Upper lobe of right lung (tissue), 1 donor: Measurements from ENCODE around the gene IL21R. TPM values are rescaled to one million over a fixed set of nuclear protein-coding genes. Genes with fewer than 3 reads are reported as not detected.

Experiments
- ATAC-seq: fragments of 200-7000 bp; cut with Tn5 transposase; one replicate; pipeline ENCODE4 v1.9.1; 2020; ENCODE audit warnings: mild to moderate bottlenecking, moderate library complexity
- DNase-seq: peaks from one replicate; pipeline ENCODE4 v3.0.0-alpha.2; 2020
- H3K27ac ChIP-seq: fragments of 200-600 bp; one replicate; pipeline ENCODE4 v1.8.0; 2022
- H3K27me3 ChIP-seq: fragments of 200-600 bp; one replicate; pipeline ENCODE4 v1.8.0; 2022; ENCODE audit warnings: mild to moderate bottlenecking
- H3K36me3 ChIP-seq: fragments of 200-600 bp; one replicate; pipeline ENCODE4 v1.8.0; 2022
- H3K4me1 ChIP-seq: fragments of 200-600 bp; one replicate; pipeline ENCODE4 v1.8.0; 2022
- H3K4me3 ChIP-seq: fragments of 200-600 bp; one replicate; pipeline ENCODE4 v1.8.0; 2022; ENCODE audit warnings: mild to moderate bottlenecking
- H3K9me3 ChIP-seq: fragments of 200-600 bp; one replicate; pipeline ENCODE4 v1.8.0; 2022
- CTCF ChIP-seq: fragments of 200-600 bp; IDR thresholded peaks from one replicate; pipeline ENCODE4 v1.8.0; 2022; ENCODE audit warnings: antibody characterized with exemption
- intact Hi-C: fragments of 100-400 bp; cut with DNase I; formaldehyde crosslinking; loops from one replicate; pipeline ENCODE4 v1.11.0; 2022
- total RNA-seq: library from RNA; stranded (reverse); fragmentation: NEBNext Ultra II Directional; extraction: Animal tissue kit (Norgen Biotek cat#: 25700); gene quantifications from one replicate; pipeline ENCODE4 v1.2.1, GENCODE V29; 2021
- donor health status: DM: no; HTN: yes; CAD: no; lungs with severe emphysema.

IL21R gene
- total RNA-seq, 1 donor from 2014 or later: 3.9 TPM

- Histone ChIP-seq H3K4me1 (no peaks in the 10 kb centered on the region), H3K4me3 (no peak overlapping the region), H3K27ac (no peak overlapping the region), H3K36me3 (peaks cover 97% of the 10 kb centered on the region), H3K27me3 (no peaks in the 10 kb centered on the region), H3K9me3 (no peaks in the 10 kb centered on the region)
- intact Hi-C loops: no loop called here
- DNase-seq (no peak), ATAC-seq (no peak)
- no peak for TF ChIP-seq CTCF
Measured at GRCh38 chr16:27472091-27473020, 70.4 kb downstream of the IL21R start.

- no peak for TF ChIP-seq CTCF
- Histone ChIP-seq H3K4me3 (no peak overlapping the region), H3K27ac (no peak overlapping the region), H3K36me3 (peaks cover 97% of the 10 kb centered on the region), H3K4me1 (no peaks in the 10 kb centered on the region), H3K27me3 (no peaks in the 10 kb centered on the region), H3K9me3 (no peaks in the 10 kb centered on the region)
- ATAC-seq: no peak
- intact Hi-C loops: no loop called here
- no peak for DNase-seq
Measured at GRCh38 chr16:27473101-27473900, 71.3 kb downstream of the IL21R start.

- no peaks in the 10 kb centered on the region for H3K9me3 ChIP-seq
- intact Hi-C loops: no loop called here
- H3K27me3 ChIP-seq: no peaks in the 10 kb centered on the region
- no peaks in the 10 kb centered on the region for H3K4me1 ChIP-seq
- DNase-seq: no peak
- no peak overlapping the region for H3K4me3 ChIP-seq
- TF ChIP-seq CTCF: no peak
- no peak for ATAC-seq
- H3K27ac ChIP-seq: no peak overlapping the region
- peaks cover 97% of the 10 kb centered on the region for H3K36me3 ChIP-seq
Measured at GRCh38 chr16:27474041-27474440, 72.1 kb downstream of the IL21R start.

- intact Hi-C loops: no loop called here
- no peak for DNase-seq
- Histone ChIP-seq H3K36me3 (peaks cover 96% of the 10 kb centered on the region), H3K4me1 (no peaks in the 10 kb centered on the region), H3K9me3 (no peaks in the 10 kb centered on the region), H3K4me3 (no peak overlapping the region), H3K27ac (no peak overlapping the region), H3K27me3 (no peaks in the 10 kb centered on the region)
- no peak for TF ChIP-seq CTCF
- no peak for ATAC-seq
Measured at GRCh38 chr16:27474921-27475320, 72.9 kb downstream of the IL21R start.

GRCh38 chr16:27475561-27475960, 73.6 kb downstream of the IL21R start:
- intact Hi-C loops: no loop called here
- no peak for TF ChIP-seq CTCF
- Histone ChIP-seq H3K27me3 (no peaks in the 10 kb centered on the region), H3K36me3 (peaks cover 96% of the 10 kb centered on the region), H3K9me3 (no peaks in the 10 kb centered on the region), H3K4me1 (no peaks in the 10 kb centered on the region), H3K27ac (no peak overlapping the region), H3K4me3 (no peak overlapping the region)
- ATAC-seq: no peak
- no peak for DNase-seq
